Anterior cingulate cortex (tissue), 58 donors: ENCODE results near the gene CREB3.

Source experiments
- DNase-seq, 58 donors: peaks; one replicate each; lab custom pipeline; 2025; lab: John Stamatoyannopoulos, UW

Gene CREB3

GRCh38 chr9:35723426-35723825, 9.0 kb upstream of the CREB3 start:
- DNase-seq, result no peak

- no peak for DNase-seq
These were observed 8.6 kb upstream of the CREB3 start for GRCh38 chr9:35723908-35724307.

GRCh38 chr9:35725362-35725761, 7.1 kb upstream of the CREB3 start:
- no peak for DNase-seq

- DNase-seq, result peak in 28 of 58 donors; percentile 4 to 51 (median 24)
These were observed 5.5 kb upstream of the CREB3 start for GRCh38 chr9:35726931-35727330.

DNA sequence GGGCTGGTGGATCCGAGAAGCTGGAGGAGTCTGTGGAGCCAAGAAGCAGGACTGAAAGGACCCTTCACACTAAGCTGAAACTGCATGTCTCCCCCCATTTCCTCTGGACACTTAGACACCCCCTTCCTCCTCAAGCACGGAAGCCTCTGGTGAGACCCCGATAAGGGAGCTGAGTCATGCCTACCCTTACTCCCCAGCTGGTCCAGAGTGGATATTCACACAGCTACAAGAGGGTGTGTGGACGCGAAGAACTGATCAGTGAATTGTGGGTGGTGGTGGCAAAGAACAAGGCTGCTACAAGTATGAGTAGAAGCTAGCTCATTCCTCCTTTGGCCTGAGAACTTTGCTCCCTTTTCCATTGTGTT, 4.8 kb upstream of the CREB3 start:
- no peak for DNase-seq

- DNase-seq, result peak in 28 of 58 donors; percentile 5 to 46 (median 18)
These were observed 4.2 kb upstream of the CREB3 start for GRCh38 chr9:35728041-35728971.

DNA sequence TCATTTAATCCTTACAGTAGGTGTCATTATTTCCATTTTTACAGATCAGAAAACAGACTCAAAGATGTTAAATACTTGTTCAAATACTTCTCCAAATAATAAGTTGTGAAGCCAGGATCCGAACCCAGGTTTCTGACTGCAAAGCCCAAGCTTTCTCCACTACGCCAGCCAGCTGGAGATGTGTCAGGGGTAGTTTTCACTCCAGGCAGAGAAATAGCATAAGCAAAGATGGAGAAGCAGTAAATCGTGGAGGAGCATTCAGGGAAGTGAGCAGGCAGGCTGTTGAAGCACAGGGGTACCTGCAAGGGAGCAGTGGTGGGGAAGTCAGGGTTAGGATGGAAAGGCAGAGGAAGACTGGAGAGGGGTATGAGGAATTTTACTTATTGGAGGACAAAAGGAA, 3.4 kb upstream of the CREB3 start:
- DNase-seq, result no peak

GRCh38 chr9:35729700-35730485, 2.6 kb upstream of the CREB3 start:
- peak in 30 of 58 donors; percentile 3 to 60 (median 16) for DNase-seq

DNA sequence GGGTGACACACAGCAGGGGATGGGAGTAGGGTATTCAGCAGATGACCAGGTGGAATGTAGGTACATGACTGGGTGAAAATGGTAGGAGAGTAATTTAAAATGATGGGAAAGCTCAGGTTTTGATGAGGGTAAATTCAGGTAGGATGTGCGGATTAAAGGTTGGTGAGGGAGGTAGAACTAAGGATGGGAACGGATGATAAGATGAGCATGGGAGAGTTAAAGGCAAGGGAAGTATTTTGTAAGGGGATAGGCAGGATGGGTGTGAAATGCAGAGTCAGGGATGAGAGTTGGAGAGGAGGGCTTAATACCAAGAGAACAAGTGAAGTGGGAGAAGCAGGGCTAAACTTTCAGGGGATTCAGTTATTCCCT, 2.0 kb upstream of the CREB3 start:
- DNase-seq, result no peak

DNA sequence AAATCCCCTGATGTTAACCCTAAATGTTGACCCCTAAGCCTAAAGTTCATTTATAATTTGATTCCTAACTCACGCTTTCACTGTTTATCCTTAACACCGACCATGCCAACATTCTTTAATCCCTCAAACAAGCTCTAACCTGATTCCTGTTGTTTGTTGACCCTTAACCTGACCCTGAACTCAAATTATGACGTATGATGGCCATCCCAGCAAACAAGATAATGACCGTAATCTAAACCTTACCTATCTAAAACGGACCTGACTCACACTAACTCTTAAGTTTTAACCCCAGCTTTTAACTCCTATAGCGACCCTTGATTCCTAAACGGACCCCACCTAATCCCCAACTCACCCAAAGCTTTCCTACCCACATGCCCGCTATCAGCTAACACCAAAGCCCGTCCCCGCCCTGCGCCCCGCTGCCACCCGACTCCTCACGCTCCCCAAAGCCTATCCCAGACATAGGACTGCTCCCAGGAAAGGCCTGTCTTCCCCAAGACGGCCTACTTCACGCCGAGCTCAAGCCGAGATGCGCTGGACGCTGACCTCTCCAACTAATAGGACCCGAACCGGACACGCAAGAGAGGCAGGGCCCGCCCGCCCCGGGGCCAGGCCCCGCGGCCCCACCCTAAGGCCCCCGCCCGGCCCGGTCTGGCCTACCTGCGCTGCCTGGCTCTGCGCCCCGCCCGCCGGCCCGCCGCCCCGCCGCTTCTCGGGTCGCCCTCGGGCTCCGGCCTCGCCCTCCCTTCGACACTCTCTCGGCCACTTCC, 866 bp upstream of the CREB3 start:
- DNase-seq, result peak in 3 of 58 donors; percentile 38 to 70 (median 50)

GRCh38 chr9:35732800-35733541, 505 bp downstream of the CREB3 start:
- peak in 5 of 58 donors; percentile 8 to 53 (median 42) for DNase-seq

- DNase-seq, result no peak
These were observed 1.6 kb downstream of the CREB3 start for GRCh38 chr9:35734096-35734495.

- peak in 38 of 58 donors; percentile 3 to 60 (median 19) for DNase-seq
These were observed 3.8 kb downstream of the CREB3 start for GRCh38 chr9:35736201-35736633.

DNA sequence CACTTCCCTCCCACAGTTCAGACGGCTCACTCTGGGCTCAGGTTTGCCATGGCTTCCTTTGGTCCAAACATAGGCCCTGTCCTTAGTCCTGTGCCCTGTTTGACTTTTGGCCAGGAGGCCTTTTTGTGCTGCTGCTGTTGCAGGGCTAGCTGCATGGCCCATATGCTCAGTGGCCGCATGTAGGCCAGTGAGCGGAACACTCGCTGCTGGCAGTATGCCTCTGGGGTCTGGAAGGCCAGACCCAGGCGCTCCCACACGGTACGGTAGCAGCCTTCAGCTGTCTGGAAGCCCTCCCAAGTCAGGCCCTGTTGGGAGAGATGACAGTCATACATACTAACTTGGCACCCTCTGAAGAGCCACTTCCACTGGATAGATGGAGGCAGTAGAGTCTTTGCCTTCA, 4.7 kb downstream of the CREB3 start:
- no peak for DNase-seq

- no peak for DNase-seq
These were observed 5.7 kb downstream of the CREB3 start for GRCh38 chr9:35738186-35738585.

GRCh38 chr9:35738924-35739323, 6.5 kb downstream of the CREB3 start:
- DNase-seq, result no peak

- DNase-seq, result no peak
These were observed 7.8 kb downstream of the CREB3 start for GRCh38 chr9:35740243-35740642.

- no peak for DNase-seq
These were observed 9.3 kb downstream of the CREB3 start for GRCh38 chr9:35741740-35742139.

- no peak for DNase-seq
These were observed 11.0 kb downstream of the CREB3 start for GRCh38 chr9:35743452-35743851.
